Progenitor cell of endocrine pancreas (in vitro differentiated cells): ENCODE data around the gene HHIPL1. TPM values are rescaled to one million over a fixed set of nuclear protein-coding genes. Genes with fewer than 3 reads are reported as not detected.

ENCODE experiments used
- DNase-seq: peaks from one replicate; pipeline ENCODE4 v3.0.0; 2021; ENCODE audit warnings: low spot score; ENCODE audit not compliant: unreplicated experiment
- H3K27ac Mint-ChIP-seq: 2 replicates; pipeline ENCODE4 v1.8.0; 2021; ENCODE audit warnings: mild to moderate bottlenecking, moderate library complexity, mixed read lengths
- H3K27me3 Mint-ChIP-seq: 2 replicates; pipeline ENCODE4 v1.8.0; 2021; ENCODE audit warnings: mixed read lengths
- H3K36me3 Mint-ChIP-seq: 2 replicates; pipeline ENCODE4 v1.8.0; 2022; ENCODE audit warnings: mixed read lengths; ENCODE audit not compliant: insufficient read depth
- H3K4me1 Mint-ChIP-seq: 2 replicates; pipeline ENCODE4 v1.8.0; 2021; ENCODE audit warnings: low read depth, mixed read lengths
- H3K4me3 Mint-ChIP-seq: 2 replicates; pipeline ENCODE4 v1.8.0; 2021; ENCODE audit warnings: low read depth, mild to moderate bottlenecking, moderate library complexity, mixed read lengths
- H3K9me3 Mint-ChIP-seq: 2 replicates; pipeline ENCODE4 v1.8.0; 2021; ENCODE audit warnings: low read depth, mixed read lengths
- CTCF ChIP-seq: fragments of 200-600 bp; sonication (generic); IDR thresholded peaks from one replicate; pipeline ENCODE4 v1.5.0; 2021; ENCODE audit warnings: antibody characterized with exemption, mild to moderate bottlenecking; ENCODE audit not compliant: unreplicated experiment
- total RNA-seq: library from RNA; stranded (reverse); gene quantifications from 2 replicates; pipeline ENCODE4 v1.2.1, GENCODE V29; 2021

Gene HHIPL1
- total RNA-seq, 1 donor from 2014 or later, result 0.65 TPM

GRCh38 chr14:99716091-99716849 lies 71.3 kb downstream of the HHIPL1 start:
- H3K9me3 Mint-ChIP-seq, result no peaks in the 10 kb centered on the region
- TF ChIP-seq CTCF, result no peak
- no peak overlapping the region for H3K4me3 Mint-ChIP-seq
- DNase-seq, result no peak
- peaks cover 13% of the 10 kb centered on the region for H3K27me3 Mint-ChIP-seq
- no peak overlapping the region for H3K27ac Mint-ChIP-seq
- no peaks in the 10 kb centered on the region for H3K4me1 Mint-ChIP-seq
- peaks cover 3% of the 10 kb centered on the region for H3K36me3 Mint-ChIP-seq

- TF ChIP-seq CTCF, result no peak
- no peaks in the 10 kb centered on the region for H3K4me1 Mint-ChIP-seq
- H3K9me3 Mint-ChIP-seq, result no peaks in the 10 kb centered on the region
- H3K27ac Mint-ChIP-seq, result no peak overlapping the region
- no peak for DNase-seq
- no peaks in the 10 kb centered on the region for H3K36me3 Mint-ChIP-seq
- no peak overlapping the region for H3K4me3 Mint-ChIP-seq
- peaks cover 13% of the 10 kb centered on the region for H3K27me3 Mint-ChIP-seq
These were observed 72.1 kb downstream of the HHIPL1 start for GRCh38 chr14:99716850-99717681.

GRCh38 chr14:99717682-99718013 lies 72.7 kb downstream of the HHIPL1 start:
- no peak for DNase-seq
- no peak for TF ChIP-seq CTCF
- Mint-ChIP-seq H3K9me3 (no peaks in the 10 kb centered on the region), H3K4me3 (no peak overlapping the region), H3K36me3 (no peaks in the 10 kb centered on the region), H3K4me1 (peaks cover 3% of the 10 kb centered on the region), H3K27me3 (peaks cover 13% of the 10 kb centered on the region), H3K27ac (no peak overlapping the region)

- H3K4me3 Mint-ChIP-seq, result no peak overlapping the region
- peaks cover 13% of the 10 kb centered on the region for H3K27me3 Mint-ChIP-seq
- no peak overlapping the region for H3K27ac Mint-ChIP-seq
- H3K4me1 Mint-ChIP-seq, result peaks cover 3% of the 10 kb centered on the region
- no peaks in the 10 kb centered on the region for H3K36me3 Mint-ChIP-seq
- H3K9me3 Mint-ChIP-seq, result no peaks in the 10 kb centered on the region
- TF ChIP-seq CTCF, result no peak
- DNase-seq, result no peak
These were observed 73.3 kb downstream of the HHIPL1 start for GRCh38 chr14:99718031-99718810.

GRCh38 chr14:99718811-99719192 lies 73.9 kb downstream of the HHIPL1 start:
- Mint-ChIP-seq H3K36me3 (no peaks in the 10 kb centered on the region), H3K4me3 (no peak overlapping the region), H3K4me1 (peaks cover 7% of the 10 kb centered on the region), H3K9me3 (no peaks in the 10 kb centered on the region), H3K27ac (no peak overlapping the region), H3K27me3 (peaks cover 13% of the 10 kb centered on the region)
- TF ChIP-seq CTCF, result no peak
- no peak for DNase-seq
